ENCODE data around the gene RUFY3. TPM values are rescaled to one million over a fixed set of nuclear protein-coding genes. Genes with fewer than 3 reads are reported as not detected.

Gene RUFY3
- total and polyA plus RNA-seq, 9 of the 15 experiments (the other 6 are each of a cell fraction or from before 2014, with no cell fraction given), result 4.2 to 31.1 (median 21.5) TPM

DNA sequence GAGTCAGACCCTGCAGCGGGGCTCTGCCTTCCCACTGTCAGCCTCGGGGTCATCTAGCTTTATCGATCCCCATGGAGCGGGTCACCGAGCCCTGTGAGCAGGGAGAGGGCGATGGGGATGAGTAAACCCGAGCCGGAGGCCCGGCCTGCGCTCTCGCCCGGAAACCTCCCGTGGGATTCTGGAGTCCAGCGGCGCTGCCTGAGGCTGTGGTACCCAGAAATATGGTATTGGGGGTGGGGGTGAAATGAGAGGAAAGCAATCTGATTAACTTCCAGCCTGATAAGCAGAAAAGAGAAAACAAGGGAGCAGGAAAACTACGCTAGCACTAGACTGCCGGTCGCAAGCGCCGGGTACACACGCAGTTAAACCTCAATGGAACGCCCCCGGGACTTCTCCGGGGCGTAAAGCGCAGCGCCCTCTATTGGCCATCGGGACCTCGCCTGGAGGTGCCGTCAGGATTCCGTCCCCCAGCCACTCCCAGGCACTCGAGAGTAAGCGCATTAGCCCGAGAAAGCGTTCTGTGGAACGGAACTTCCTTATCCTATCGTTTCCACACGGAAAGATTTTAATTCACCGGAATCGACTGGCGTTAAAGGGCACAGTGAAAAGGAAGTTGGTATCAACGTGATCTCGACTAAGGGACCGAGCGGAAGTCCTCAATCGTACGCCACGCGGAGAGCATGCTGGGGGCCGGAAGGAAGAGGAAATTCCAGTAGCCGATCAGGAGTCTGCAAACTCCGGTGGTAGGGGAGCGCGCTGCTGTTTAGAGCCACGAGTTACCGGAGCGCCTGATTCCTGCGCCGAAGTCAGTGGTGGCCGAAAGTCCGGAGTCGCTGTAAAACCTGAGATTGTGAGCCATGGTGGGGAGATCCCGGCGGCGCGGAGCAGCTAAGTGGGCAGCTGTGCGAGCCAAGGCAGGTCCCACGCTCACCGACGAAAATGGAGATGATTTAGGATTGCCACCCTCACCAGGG is 33.7 kb upstream of the RUFY3 start, which contains the start of gene UTP3 (continued):
- TF ChIP-seq, protein P1, sequence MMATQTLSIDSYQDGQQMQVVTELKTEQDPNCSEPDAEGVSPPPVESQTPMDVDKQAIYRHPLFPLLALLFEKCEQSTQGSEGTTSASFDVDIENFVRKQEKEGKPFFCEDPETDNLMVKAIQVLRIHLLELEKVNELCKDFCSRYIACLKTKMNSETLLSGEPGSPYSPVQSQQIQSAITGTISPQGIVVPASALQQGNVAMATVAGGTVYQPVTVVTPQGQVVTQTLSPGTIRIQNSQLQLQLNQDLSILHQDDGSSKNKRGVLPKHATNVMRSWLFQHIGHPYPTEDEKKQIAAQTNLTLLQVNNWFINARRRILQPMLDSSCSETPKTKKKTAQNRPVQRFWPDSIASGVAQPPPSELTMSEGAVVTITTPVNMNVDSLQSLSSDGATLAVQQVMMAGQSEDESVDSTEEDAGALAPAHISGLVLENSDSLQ (IDR thresholded peaks at IDR 0.05), result peak; percentile 80
- TF ChIP-seq, protein P2, sequence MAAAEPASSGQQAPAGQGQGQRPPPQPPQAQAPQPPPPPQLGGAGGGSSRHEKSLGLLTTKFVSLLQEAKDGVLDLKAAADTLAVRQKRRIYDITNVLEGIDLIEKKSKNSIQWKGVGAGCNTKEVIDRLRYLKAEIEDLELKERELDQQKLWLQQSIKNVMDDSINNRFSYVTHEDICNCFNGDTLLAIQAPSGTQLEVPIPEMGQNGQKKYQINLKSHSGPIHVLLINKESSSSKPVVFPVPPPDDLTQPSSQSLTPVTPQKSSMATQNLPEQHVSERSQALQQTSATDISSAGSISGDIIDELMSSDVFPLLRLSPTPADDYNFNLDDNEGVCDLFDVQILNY (CRISPR knock-in tag; IDR thresholded peaks at IDR 0.05), result no peak
- TF ChIP-seq, protein P3, sequence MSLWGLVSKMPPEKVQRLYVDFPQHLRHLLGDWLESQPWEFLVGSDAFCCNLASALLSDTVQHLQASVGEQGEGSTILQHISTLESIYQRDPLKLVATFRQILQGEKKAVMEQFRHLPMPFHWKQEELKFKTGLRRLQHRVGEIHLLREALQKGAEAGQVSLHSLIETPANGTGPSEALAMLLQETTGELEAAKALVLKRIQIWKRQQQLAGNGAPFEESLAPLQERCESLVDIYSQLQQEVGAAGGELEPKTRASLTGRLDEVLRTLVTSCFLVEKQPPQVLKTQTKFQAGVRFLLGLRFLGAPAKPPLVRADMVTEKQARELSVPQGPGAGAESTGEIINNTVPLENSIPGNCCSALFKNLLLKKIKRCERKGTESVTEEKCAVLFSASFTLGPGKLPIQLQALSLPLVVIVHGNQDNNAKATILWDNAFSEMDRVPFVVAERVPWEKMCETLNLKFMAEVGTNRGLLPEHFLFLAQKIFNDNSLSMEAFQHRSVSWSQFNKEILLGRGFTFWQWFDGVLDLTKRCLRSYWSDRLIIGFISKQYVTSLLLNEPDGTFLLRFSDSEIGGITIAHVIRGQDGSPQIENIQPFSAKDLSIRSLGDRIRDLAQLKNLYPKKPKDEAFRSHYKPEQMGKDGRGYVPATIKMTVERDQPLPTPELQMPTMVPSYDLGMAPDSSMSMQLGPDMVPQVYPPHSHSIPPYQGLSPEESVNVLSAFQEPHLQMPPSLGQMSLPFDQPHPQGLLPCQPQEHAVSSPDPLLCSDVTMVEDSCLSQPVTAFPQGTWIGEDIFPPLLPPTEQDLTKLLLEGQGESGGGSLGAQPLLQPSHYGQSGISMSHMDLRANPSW (CRISPR knock-in tag; IDR thresholded peaks at IDR 0.05), result no peak; the same call in 1 of the 2 replicates
- TF ChIP-seq FOS (IDR thresholded peaks at IDR 0.05; ENCODE audit: extremely low read depth, insufficient read length) (no peak), TBL1XR1 (IDR thresholded peaks at IDR 0.05; ENCODE audit: low read length in 2 of 2) (peak; percentile 57 to 66; a peak in 2 of 4 replicates), POLR2H (tag; IDR thresholded peaks at IDR 0.05; ENCODE audit: low read depth) (peak; percentile 89), PYGO2 (tag; IDR thresholded peaks at IDR 0.05) (no peak), ZKSCAN3 (CRISPR knock-in tag; IDR thresholded peaks at IDR 0.05) (no peak), SMAD4 (CRISPR knock-in tag; conservative IDR thresholded peaks at IDR 0.05) (no peak; the same call in none of the 2 replicates), KLF13 (tag; IDR thresholded peaks at IDR 0.05; ENCODE audit: borderline replicate concordance, low read depth) (peak; percentile 81), GABPA (tag; conservative IDR thresholded peaks at IDR 0.05; ENCODE audit: low read depth) (peak; percentile 99), TSC22D4 (tag; IDR thresholded peaks at IDR 0.05) (no peak), ZNF134 (CRISPR knock-in tag; conservative IDR thresholded peaks at IDR 0.05) (no peak), ZNF232 (CRISPR knock-in tag; IDR thresholded peaks at IDR 0.05) (no peak), THRAP3 (IDR thresholded peaks at IDR 0.05; ENCODE audit: borderline replicate concordance) (0 out of 2 replicates have a peak, but pooled peaks have one; percentile 58), TEAD1 (CRISPR knock-in tag; IDR thresholded peaks at IDR 0.05) (peak in 1 of 2 experiments; percentile 87; a peak in 2 of 4 replicates), ZNF140 (CRISPR knock-in tag; IDR thresholded peaks at IDR 0.05) (no peak)
- TF ChIP-seq, protein P4, sequence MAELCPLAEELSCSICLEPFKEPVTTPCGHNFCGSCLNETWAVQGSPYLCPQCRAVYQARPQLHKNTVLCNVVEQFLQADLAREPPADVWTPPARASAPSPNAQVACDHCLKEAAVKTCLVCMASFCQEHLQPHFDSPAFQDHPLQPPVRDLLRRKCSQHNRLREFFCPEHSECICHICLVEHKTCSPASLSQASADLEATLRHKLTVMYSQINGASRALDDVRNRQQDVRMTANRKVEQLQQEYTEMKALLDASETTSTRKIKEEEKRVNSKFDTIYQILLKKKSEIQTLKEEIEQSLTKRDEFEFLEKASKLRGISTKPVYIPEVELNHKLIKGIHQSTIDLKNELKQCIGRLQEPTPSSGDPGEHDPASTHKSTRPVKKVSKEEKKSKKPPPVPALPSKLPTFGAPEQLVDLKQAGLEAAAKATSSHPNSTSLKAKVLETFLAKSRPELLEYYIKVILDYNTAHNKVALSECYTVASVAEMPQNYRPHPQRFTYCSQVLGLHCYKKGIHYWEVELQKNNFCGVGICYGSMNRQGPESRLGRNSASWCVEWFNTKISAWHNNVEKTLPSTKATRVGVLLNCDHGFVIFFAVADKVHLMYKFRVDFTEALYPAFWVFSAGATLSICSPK (IDR thresholded peaks at IDR 0.05; ENCODE audit: borderline replicate concordance), result no peak
- TF ChIP-seq, protein P5, sequence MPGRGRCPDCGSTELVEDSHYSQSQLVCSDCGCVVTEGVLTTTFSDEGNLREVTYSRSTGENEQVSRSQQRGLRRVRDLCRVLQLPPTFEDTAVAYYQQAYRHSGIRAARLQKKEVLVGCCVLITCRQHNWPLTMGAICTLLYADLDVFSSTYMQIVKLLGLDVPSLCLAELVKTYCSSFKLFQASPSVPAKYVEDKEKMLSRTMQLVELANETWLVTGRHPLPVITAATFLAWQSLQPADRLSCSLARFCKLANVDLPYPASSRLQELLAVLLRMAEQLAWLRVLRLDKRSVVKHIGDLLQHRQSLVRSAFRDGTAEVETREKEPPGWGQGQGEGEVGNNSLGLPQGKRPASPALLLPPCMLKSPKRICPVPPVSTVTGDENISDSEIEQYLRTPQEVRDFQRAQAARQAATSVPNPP (IDR thresholded peaks at IDR 0.05; ENCODE audit: borderline replicate concordance, insufficient read depth, insufficient read length), result no peak

Data from K562 (cell line).